ENCODE measurements around the gene MRPS18A. TPM values are rescaled to one million over a fixed set of nuclear protein-coding genes. Genes with fewer than 3 reads are reported as not detected.

MRPS18A gene
- total RNA-seq, 1 donor from 2014 or later = 44.4 TPM

DNA sequence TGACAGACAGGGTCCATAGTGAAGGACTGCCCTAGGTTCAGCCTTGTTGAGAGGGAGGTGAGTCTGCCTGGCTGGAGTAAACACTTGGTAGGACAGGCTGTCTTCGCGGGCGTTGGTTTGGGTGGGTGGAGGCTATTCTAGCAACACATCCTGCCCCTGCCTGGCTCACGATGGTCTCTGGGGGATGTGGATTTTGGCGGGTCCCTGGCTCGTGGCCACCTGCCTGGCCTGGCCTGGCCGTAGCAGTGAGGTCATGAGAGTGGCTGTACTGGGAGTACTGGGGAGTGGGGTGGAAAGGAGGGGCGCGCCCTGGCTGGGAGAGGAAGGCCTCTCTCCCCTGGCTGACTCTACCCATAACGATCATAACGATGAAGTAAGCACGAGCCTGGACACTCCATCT, 30.2 kb upstream of the MRPS18A start:
- Histone ChIP-seq H3K27ac (ENCODE audit: low read depth, low read length) (no peak overlapping the region), H3K9me3 (ENCODE audit: control insufficient read depth in 3 of 3, low read length in 3 of 3) (peaks cover 0 to 2% (median 0%) of the 10 kb centered on the region in 3 donors), H3K27me3 (ENCODE audit: control insufficient read depth in 3 of 3, insufficient read depth in 3 of 3, low read length in 3 of 3) (no peaks in the 10 kb centered on the region), H3K4me3 (ENCODE audit: low read length in 3 of 3) (no peak overlapping the region), H3K4me1 (ENCODE audit: control insufficient read depth in 3 of 3, insufficient read depth in 3 of 3, low read length in 3 of 3) (peaks cover 14 to 26% (median 15%) of the 10 kb centered on the region in 3 donors), H3K36me3 (ENCODE audit: control insufficient read depth in 3 of 3, insufficient read depth in 3 of 3, low read length in 3 of 3) (no peaks in the 10 kb centered on the region), H3K9ac (ENCODE audit: low read depth in 1 of 3, low read length in 3 of 3) (peak overlapping the region in 1 of 3 donors; percentile 16)

DNA sequence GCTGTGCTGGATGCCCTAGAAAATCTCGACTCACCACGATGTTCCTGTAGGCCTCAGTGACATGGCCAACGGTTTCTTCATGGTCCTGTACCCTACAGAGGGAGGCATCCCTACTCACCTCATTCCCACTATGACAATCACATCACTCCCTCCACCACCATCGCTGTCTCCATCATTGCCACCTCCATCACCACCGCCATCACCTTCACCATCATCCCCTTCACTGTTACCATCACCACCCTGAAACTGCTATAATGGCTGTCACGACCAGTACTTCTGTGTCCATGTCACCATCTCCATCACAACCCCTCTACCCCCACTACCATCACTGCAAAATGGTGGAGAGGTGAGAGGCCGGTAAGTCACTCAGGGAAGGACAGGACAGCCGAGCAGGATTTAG, 29.8 kb upstream of the MRPS18A start:
- Histone ChIP-seq H3K27ac (ENCODE audit: low read depth, low read length) (no peak overlapping the region), H3K27me3 (ENCODE audit: control insufficient read depth in 3 of 3, insufficient read depth in 3 of 3, low read length in 3 of 3) (no peaks in the 10 kb centered on the region), H3K36me3 (ENCODE audit: control insufficient read depth in 3 of 3, insufficient read depth in 3 of 3, low read length in 3 of 3) (no peaks in the 10 kb centered on the region), H3K4me1 (ENCODE audit: control insufficient read depth in 3 of 3, insufficient read depth in 3 of 3, low read length in 3 of 3) (peaks cover 14 to 26% (median 18%) of the 10 kb centered on the region in 3 donors), H3K4me3 (ENCODE audit: low read length in 3 of 3) (no peak overlapping the region), H3K9me3 (ENCODE audit: control insufficient read depth in 3 of 3, low read length in 3 of 3) (peaks cover 0 to 2% (median 0%) of the 10 kb centered on the region in 3 donors), H3K9ac (ENCODE audit: low read depth in 1 of 3, low read length in 3 of 3) (peak overlapping the region in 1 of 3 donors; percentile 16)

GRCh38 chr6:43716099-43716498, 28.5 kb upstream of the MRPS18A start:
- Histone ChIP-seq H3K27me3 (ENCODE audit: control insufficient read depth in 3 of 3, insufficient read depth in 3 of 3, low read length in 3 of 3) (no peaks in the 10 kb centered on the region), H3K9ac (ENCODE audit: low read depth in 1 of 3, low read length in 3 of 3) (peak overlapping the region in 2 of 3 donors; percentile 16), H3K27ac (ENCODE audit: low read depth, low read length) (no peak overlapping the region), H3K9me3 (ENCODE audit: control insufficient read depth in 3 of 3, low read length in 3 of 3) (peaks cover 0 to 2% (median 0%) of the 10 kb centered on the region in 3 donors), H3K36me3 (ENCODE audit: control insufficient read depth in 3 of 3, insufficient read depth in 3 of 3, low read length in 3 of 3) (no peaks in the 10 kb centered on the region), H3K4me3 (ENCODE audit: low read length in 3 of 3) (no peak overlapping the region), H3K4me1 (ENCODE audit: control insufficient read depth in 3 of 3, insufficient read depth in 3 of 3, low read length in 3 of 3) (peaks cover 14 to 26% (median 18%) of the 10 kb centered on the region in 3 donors)

DNA sequence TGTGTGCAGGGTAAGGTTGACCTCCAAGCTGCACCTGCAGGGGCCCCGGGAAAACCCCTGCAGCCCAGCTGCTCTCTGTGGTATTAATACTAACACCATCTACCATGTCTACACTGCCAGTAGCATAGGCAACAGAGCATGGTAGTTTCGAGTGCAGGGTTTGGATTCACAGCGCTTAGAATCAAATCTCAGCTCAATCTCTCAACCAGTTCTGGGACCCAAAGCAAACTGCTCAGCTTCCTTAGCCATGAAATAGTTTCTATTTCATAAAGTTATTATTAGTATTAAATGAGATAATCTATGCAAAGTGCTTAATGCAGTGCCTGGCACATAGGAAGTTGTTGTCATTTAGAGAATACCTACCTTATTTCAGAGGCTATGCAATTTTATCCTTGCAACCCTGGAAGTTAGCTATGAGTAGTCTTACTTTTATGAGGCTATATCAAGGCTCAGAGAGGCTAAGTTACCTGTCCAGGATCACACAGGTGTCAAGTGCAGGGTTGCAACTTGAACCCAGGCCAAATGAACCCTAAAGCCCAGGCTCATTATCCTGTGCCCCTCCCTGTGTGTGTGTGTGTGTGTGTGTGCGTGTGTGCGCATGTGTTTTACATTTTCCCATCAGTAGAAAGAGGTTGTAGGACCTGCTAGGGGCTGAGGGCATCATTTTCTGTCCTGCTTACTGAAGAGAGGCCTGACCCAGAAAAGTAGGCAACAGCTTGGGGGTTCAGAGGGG, 27.6 kb upstream of the MRPS18A start:
- Histone ChIP-seq H3K27ac (ENCODE audit: low read depth, low read length) (no peak overlapping the region), H3K9me3 (ENCODE audit: control insufficient read depth in 3 of 3, low read length in 3 of 3) (peaks cover 0 to 2% (median 0%) of the 10 kb centered on the region in 3 donors), H3K27me3 (ENCODE audit: control insufficient read depth in 3 of 3, insufficient read depth in 3 of 3, low read length in 3 of 3) (no peaks in the 10 kb centered on the region), H3K4me1 (ENCODE audit: control insufficient read depth in 3 of 3, insufficient read depth in 3 of 3, low read length in 3 of 3) (peaks cover 14 to 26% (median 18%) of the 10 kb centered on the region in 3 donors), H3K4me3 (ENCODE audit: low read length in 3 of 3) (no peak overlapping the region), H3K36me3 (ENCODE audit: control insufficient read depth in 3 of 3, insufficient read depth in 3 of 3, low read length in 3 of 3) (no peaks in the 10 kb centered on the region), H3K9ac (ENCODE audit: low read depth in 1 of 3, low read length in 3 of 3) (no peak overlapping the region)

- Histone ChIP-seq H3K4me1 (ENCODE audit: control insufficient read depth in 3 of 3, insufficient read depth in 3 of 3, low read length in 3 of 3) (peaks cover 14 to 28% (median 20%) of the 10 kb centered on the region in 3 donors), H3K27me3 (ENCODE audit: control insufficient read depth in 3 of 3, insufficient read depth in 3 of 3, low read length in 3 of 3) (no peaks in the 10 kb centered on the region), H3K27ac (ENCODE audit: low read depth, low read length) (no peak overlapping the region), H3K9me3 (ENCODE audit: control insufficient read depth in 3 of 3, low read length in 3 of 3) (peaks cover 0 to 2% (median 0%) of the 10 kb centered on the region in 3 donors), H3K36me3 (ENCODE audit: control insufficient read depth in 3 of 3, insufficient read depth in 3 of 3, low read length in 3 of 3) (no peaks in the 10 kb centered on the region), H3K9ac (ENCODE audit: low read depth in 1 of 3, low read length in 3 of 3) (no peak overlapping the region), H3K4me3 (ENCODE audit: low read length in 3 of 3) (no peak overlapping the region)
Observed at GRCh38 chr6:43714311-43715055, 26.9 kb upstream of the MRPS18A start.

DNA sequence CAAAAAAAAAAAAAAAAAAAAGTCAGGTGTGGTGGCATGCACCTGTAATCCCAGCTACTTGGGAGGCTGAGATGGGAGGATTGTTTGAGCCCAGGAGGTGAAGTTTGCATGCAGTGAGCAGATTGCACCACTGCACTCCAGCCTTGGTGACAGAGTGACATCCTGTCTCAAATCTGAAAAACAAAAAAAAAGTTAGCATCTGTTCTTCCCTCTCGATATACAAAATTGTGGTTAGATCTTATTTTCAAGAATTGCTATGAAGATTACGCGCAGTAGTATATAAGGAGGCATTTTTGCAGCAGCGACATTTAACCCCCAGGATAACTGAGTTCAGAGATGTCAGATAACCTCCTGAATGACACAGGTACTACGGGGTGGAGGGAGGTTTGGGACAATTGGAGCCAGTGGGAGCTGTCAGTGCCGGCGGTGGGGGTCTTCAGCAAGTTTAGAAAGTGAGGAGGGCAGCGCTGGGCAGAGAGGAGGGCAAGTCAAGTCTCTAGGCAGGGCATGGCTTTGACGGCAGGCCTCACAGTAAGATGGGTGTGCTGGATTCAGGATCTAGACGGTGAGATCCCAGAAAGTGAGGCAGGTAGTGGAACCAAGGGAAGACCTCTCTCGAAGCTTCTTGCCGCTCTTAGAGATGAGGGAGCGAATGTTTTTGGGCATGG, 26.2 kb upstream of the MRPS18A start:
- no peak overlapping the region for H3K4me3 ChIP-seq (ENCODE audit: low read length in 3 of 3)
- no peaks in the 10 kb centered on the region for H3K36me3 ChIP-seq (ENCODE audit: control insufficient read depth in 3 of 3, insufficient read depth in 3 of 3, low read length in 3 of 3)
- peaks cover 14 to 29% (median 24%) of the 10 kb centered on the region in 3 donors for H3K4me1 ChIP-seq (ENCODE audit: control insufficient read depth in 3 of 3, insufficient read depth in 3 of 3, low read length in 3 of 3)
- H3K9me3 ChIP-seq (ENCODE audit: control insufficient read depth in 3 of 3, low read length in 3 of 3) = peaks cover 0 to 2% (median 0%) of the 10 kb centered on the region in 3 donors
- no peak overlapping the region for H3K9ac ChIP-seq (ENCODE audit: low read depth in 1 of 3, low read length in 3 of 3)
- no peak overlapping the region for H3K27ac ChIP-seq (ENCODE audit: low read depth, low read length)
- no peaks in the 10 kb centered on the region for H3K27me3 ChIP-seq (ENCODE audit: control insufficient read depth in 3 of 3, insufficient read depth in 3 of 3, low read length in 3 of 3)

DNA sequence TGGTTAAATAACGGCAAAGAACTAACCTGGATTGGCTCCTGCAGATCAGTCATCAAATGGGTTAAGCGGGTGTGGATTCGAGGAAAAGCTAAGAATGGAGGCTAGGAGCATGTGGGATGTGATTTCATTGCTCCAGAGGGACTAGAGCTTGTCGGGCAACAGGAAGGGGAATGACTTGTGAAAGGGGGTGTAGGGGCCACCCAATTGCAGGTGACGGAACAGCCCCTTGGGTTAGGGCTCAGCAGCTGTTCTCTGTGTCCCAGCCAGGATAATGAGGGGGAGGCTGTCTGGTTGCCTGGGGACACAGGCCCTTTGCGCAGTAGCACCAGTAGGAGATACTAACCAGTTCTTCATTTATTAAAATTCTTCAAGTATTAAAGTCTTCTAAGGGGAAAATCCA, 25.0 kb upstream of the MRPS18A start:
- Histone ChIP-seq H3K27ac (ENCODE audit: low read depth, low read length) (no peak overlapping the region), H3K4me3 (ENCODE audit: low read length in 3 of 3) (no peak overlapping the region), H3K9ac (ENCODE audit: low read depth in 1 of 3, low read length in 3 of 3) (no peak overlapping the region), H3K4me1 (ENCODE audit: control insufficient read depth in 3 of 3, insufficient read depth in 3 of 3, low read length in 3 of 3) (peaks cover 10 to 23% (median 18%) of the 10 kb centered on the region in 3 donors), H3K9me3 (ENCODE audit: control insufficient read depth in 3 of 3, low read length in 3 of 3) (peaks cover 0 to 2% (median 0%) of the 10 kb centered on the region in 3 donors), H3K27me3 (ENCODE audit: control insufficient read depth in 3 of 3, insufficient read depth in 3 of 3, low read length in 3 of 3) (no peaks in the 10 kb centered on the region), H3K36me3 (ENCODE audit: control insufficient read depth in 3 of 3, insufficient read depth in 3 of 3, low read length in 3 of 3) (no peaks in the 10 kb centered on the region)

GRCh38 chr6:43710576-43710975, 23.0 kb upstream of the MRPS18A start:
- H3K9ac ChIP-seq (ENCODE audit: low read depth in 1 of 3, low read length in 3 of 3) = no peak overlapping the region
- H3K9me3 ChIP-seq (ENCODE audit: control insufficient read depth in 3 of 3, low read length in 3 of 3) = no peaks in the 10 kb centered on the region
- no peak overlapping the region for H3K4me3 ChIP-seq (ENCODE audit: low read length in 3 of 3)
- H3K4me1 ChIP-seq (ENCODE audit: control insufficient read depth in 3 of 3, insufficient read depth in 3 of 3, low read length in 3 of 3) = peaks cover under 1 to 21% (median 11%) of the 10 kb centered on the region in 3 donors
- H3K27ac ChIP-seq (ENCODE audit: low read depth, low read length) = no peak overlapping the region
- no peaks in the 10 kb centered on the region for H3K27me3 ChIP-seq (ENCODE audit: control insufficient read depth in 3 of 3, insufficient read depth in 3 of 3, low read length in 3 of 3)
- H3K36me3 ChIP-seq (ENCODE audit: control insufficient read depth in 3 of 3, insufficient read depth in 3 of 3, low read length in 3 of 3) = no peaks in the 10 kb centered on the region

GRCh38 chr6:43709654-43710303, 22.2 kb upstream of the MRPS18A start:
- Histone ChIP-seq H3K27ac (ENCODE audit: low read depth, low read length) (no peak overlapping the region), H3K4me3 (ENCODE audit: low read length in 3 of 3) (no peak overlapping the region), H3K9me3 (ENCODE audit: control insufficient read depth in 3 of 3, low read length in 3 of 3) (no peaks in the 10 kb centered on the region), H3K4me1 (ENCODE audit: control insufficient read depth in 3 of 3, insufficient read depth in 3 of 3, low read length in 3 of 3) (peaks cover 0 to 21% (median 8%) of the 10 kb centered on the region in 3 donors), H3K27me3 (ENCODE audit: control insufficient read depth in 3 of 3, insufficient read depth in 3 of 3, low read length in 3 of 3) (no peaks in the 10 kb centered on the region), H3K9ac (ENCODE audit: low read depth in 1 of 3, low read length in 3 of 3) (peak overlapping the region in 1 of 3 donors; percentile 33), H3K36me3 (ENCODE audit: control insufficient read depth in 3 of 3, insufficient read depth in 3 of 3, low read length in 3 of 3) (no peaks in the 10 kb centered on the region)
